GM12878 (cell line): Measurements from ENCODE around the gene SIAH2. TPM values are rescaled to one million over a fixed set of nuclear protein-coding genes. Genes with fewer than 3 reads are reported as not detected.

Source experiments
- CHD4 ChIP-seq: fragments of 200-600 bp; sonication (generic); IDR thresholded peaks from 2 replicates; pipeline ENCODE4 v1.6.1; 2016; ENCODE audit warnings: mild to moderate bottlenecking
- CTCF ChIP-seq, 3 experiments: IDR thresholded peaks in 2 of 3; conservative IDR thresholded peaks in 1 of 3; 2 replicates each; pipeline ENCODE4 v1.5.1; 2011; ENCODE audit warnings: low read depth in 3 of 3, low read length in 3 of 3, mild to moderate bottlenecking in 3 of 3, control low read depth in 2 of 3, moderate library complexity in 2 of 3, inconsistent platforms in 1 of 3, mixed read lengths in 1 of 3; ENCODE audit not compliant: control insufficient read depth in 2 of 3, insufficient read depth in 1 of 3; ENCODE audit errors: extremely low read depth in 1 of 3
- EZH2 ChIP-seq: IDR thresholded peaks from 2 replicates; pipeline ENCODE4 v1.6.1; 2012; ENCODE audit warnings: low read depth, mild to moderate bottlenecking, control low read depth, inconsistent platforms, low read length, borderline replicate concordance; ENCODE audit not compliant: control insufficient read depth
- NR2F1 ChIP-seq: fragments of 450-650 bp; conservative IDR thresholded peaks from 2 replicates; pipeline ENCODE4 v1.6.1; 2017; ENCODE audit warnings: mild to moderate bottlenecking
- RCOR1 ChIP-seq: conservative IDR thresholded peaks from 2 replicates; pipeline ENCODE4 v1.6.1; 2012; ENCODE audit warnings: low read depth, low read length, improper control_type of control experiment
- ZSCAN29 ChIP-seq: fragments of 450-650 bp; IDR thresholded peaks from 2 replicates; pipeline ENCODE4 v1.6.1; 2017; ENCODE audit warnings: mild to moderate bottlenecking, moderate library complexity
- polyA plus RNA-seq, 11 experiments: library from polyadenylated mRNA; depleted of rRNA in 4 of 11; unstranded in 6 of 11; stranded (reverse) in 5 of 11; fragments of >200 nt; fragmentation: Nextera tagmentation in 4 of 11; fragmentation: Illumina TruSeq in 1 of 11; extraction: Ambion mirVana in 4 of 11; extraction: Trizol in 1 of 11; gene quantifications; 1 replicate in 1 of 11; 2 replicates in 10 of 11; pipeline versions ENCODE4 v1.2.1 to v1.2.3, GENCODE V29; 2011 to 2016; ENCODE audit warnings: inconsistent platforms in 2 of 11, missing spikeins in 2 of 11, low read depth in 1 of 11
- total RNA-seq, 4 experiments: library from RNA; depleted of rRNA in 3 of 4; stranded (reverse); fragments of >200 nt in 3 of 4; fragmentation: Illumina TruSeq in 1 of 4; extraction: Trizol in 1 of 4; gene quantifications; 2 replicates each; pipeline versions ENCODE4 v1.2.1 to v1.2.3, GENCODE V29; 2013 to 2021
- TF ChIP-seq, protein P1 (sequence below): fragments of 450-650 bp; IDR thresholded peaks from 2 replicates; pipeline ENCODE4 v1.6.1; 2017; ENCODE audit warnings: mild to moderate bottlenecking, moderate library complexity

SIAH2 gene
- total and polyA plus RNA-seq, 10 of the 15 experiments (the other 5 are each of a cell fraction or from before 2014, with no cell fraction given) = 3.3 to 51.5 (median 29.7) TPM

DNA sequence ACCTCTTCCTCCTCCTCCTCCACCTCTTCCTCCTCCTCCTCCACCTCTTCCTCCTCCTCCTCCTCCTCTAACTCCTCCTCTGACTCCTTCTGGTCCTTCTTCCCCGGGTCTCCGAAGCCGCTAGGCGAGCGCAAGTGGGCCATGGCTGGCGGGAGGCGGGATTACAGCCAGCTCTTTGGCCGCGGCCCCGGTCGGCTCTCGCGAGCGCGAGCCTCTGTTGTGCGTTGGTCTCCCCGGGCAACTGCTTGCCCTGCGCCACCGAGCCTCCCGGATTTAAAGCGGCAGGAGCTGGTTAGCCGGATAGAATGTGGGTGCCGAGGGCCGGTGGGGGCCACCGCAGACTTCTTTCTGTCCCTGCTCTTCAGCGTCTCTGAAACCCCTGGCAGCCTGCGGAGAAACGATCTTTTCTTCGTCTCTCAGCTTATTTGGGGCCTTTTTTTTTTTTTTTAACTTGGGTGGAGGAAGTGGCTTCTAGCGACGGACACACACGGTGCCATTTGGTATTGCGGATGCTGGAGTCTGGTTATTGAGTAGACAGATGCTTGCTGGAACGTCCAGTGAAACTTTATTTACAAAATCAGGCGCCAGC lies 59.1 kb downstream of the SIAH2 start, which contains the start of gene ERICH6 (continued):
- TF ChIP-seq, protein P1, sequence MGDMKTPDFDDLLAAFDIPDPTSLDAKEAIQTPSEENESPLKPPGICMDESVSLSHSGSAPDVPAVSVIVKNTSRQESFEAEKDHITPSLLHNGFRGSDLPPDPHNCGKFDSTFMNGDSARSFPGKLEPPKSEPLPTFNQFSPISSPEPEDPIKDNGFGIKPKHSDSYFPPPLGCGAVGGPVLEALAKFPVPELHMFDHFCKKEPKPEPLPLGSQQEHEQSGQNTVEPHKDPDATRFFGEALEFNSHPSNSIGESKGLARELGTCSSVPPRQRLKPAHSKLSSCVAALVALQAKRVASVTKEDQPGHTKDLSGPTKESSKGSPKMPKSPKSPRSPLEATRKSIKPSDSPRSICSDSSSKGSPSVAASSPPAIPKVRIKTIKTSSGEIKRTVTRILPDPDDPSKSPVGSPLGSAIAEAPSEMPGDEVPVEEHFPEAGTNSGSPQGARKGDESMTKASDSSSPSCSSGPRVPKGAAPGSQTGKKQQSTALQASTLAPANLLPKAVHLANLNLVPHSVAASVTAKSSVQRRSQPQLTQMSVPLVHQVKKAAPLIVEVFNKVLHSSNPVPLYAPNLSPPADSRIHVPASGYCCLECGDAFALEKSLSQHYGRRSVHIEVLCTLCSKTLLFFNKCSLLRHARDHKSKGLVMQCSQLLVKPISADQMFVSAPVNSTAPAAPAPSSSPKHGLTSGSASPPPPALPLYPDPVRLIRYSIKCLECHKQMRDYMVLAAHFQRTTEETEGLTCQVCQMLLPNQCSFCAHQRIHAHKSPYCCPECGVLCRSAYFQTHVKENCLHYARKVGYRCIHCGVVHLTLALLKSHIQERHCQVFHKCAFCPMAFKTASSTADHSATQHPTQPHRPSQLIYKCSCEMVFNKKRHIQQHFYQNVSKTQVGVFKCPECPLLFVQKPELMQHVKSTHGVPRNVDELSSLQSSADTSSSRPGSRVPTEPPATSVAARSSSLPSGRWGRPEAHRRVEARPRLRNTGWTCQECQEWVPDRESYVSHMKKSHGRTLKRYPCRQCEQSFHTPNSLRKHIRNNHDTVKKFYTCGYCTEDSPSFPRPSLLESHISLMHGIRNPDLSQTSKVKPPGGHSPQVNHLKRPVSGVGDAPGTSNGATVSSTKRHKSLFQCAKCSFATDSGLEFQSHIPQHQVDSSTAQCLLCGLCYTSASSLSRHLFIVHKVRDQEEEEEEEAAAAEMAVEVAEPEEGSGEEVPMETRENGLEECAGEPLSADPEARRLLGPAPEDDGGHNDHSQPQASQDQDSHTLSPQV = no peak
- TF ChIP-seq NR2F1 (0 out of 2 replicates have a peak, but pooled peaks have one; percentile 5), CTCF (IDR thresholded peaks at IDR 0.05 in 2 of 3, conservative IDR thresholded peaks at IDR 0.05 in 1 of 3; ENCODE audit: control insufficient read depth in 2 of 3, extremely low read depth in 1 of 3, insufficient read depth in 1 of 3, low read depth in 3 of 3, low read length in 3 of 3) (peak; percentile 5 to 23 (median 9); a peak in 2 of 6 replicates), EZH2 (no peak), ZSCAN29 (no peak), RCOR1 (peak; percentile 82; the same call in 1 of the 2 replicates), CHD4 (no peak)
